MM.1S (cell line): ENCODE data around the gene TMEM97.

ENCODE experiments used
- EZH2 ChIP-seq: fragments of 300-600 bp; sonication (generic); optimal IDR thresholded peaks from 2 replicates; pipeline ENCODE3; 2017; ENCODE audit warnings: low read depth, mild to moderate bottlenecking, antibody characterized with exemption, low read length, mixed read lengths
- EZH2phosphoT487 ChIP-seq: fragments of 300-600 bp; sonication (generic); IDR thresholded peaks from 2 replicates; pipeline ENCODE4 v1.6.1; 2018; ENCODE audit warnings: antibody characterized with exemption, low read length
- TF ChIP-seq, protein P1 (sequence below): fragments of 300-600 bp; sonication (generic); IDR thresholded peaks from 2 replicates; pipeline ENCODE4 v1.5.1; 2016; ENCODE audit warnings: antibody characterized with exemption, low read length, mixed read lengths

DNA sequence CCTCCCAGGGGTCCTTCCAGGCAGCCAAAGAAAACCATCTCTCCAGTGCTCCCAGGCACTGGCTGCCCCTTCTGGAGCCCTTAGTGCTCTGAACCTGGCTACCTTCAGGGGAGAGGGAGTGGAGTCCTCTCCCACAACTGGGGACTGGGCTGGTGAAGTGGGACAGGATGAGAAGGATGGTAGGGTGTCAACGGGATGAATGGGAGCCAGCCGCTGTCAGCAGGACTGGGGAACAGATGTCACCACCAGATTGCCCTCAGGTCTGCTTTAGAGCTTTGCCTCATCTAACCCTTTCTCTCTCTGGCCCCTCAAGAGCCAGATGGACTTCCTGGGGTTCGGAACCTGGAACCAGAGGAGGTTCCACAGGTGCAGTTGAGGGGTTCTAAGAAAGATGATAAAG, 46.5 kb downstream of the TMEM97 start:
- TF ChIP-seq, protein P1, sequence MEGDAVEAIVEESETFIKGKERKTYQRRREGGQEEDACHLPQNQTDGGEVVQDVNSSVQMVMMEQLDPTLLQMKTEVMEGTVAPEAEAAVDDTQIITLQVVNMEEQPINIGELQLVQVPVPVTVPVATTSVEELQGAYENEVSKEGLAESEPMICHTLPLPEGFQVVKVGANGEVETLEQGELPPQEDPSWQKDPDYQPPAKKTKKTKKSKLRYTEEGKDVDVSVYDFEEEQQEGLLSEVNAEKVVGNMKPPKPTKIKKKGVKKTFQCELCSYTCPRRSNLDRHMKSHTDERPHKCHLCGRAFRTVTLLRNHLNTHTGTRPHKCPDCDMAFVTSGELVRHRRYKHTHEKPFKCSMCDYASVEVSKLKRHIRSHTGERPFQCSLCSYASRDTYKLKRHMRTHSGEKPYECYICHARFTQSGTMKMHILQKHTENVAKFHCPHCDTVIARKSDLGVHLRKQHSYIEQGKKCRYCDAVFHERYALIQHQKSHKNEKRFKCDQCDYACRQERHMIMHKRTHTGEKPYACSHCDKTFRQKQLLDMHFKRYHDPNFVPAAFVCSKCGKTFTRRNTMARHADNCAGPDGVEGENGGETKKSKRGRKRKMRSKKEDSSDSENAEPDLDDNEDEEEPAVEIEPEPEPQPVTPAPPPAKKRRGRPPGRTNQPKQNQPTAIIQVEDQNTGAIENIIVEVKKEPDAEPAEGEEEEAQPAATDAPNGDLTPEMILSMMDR = no peak
- TF ChIP-seq EZH2 (no peak), EZH2phosphoT487 (no peak)
